ENCODE data around the gene GYG1. TPM values are rescaled to one million over a fixed set of nuclear protein-coding genes. Genes with fewer than 3 reads are reported as not detected.
"Not testable (repeated sequence)": the region's sequence is repeated elsewhere in the genome, so short reads cannot be mapped to it uniquely, and the experiment has no call there.

The GYG1 gene
- total RNA-seq, 1 experiment from 2014 or later: 19.9 TPM

DNA sequence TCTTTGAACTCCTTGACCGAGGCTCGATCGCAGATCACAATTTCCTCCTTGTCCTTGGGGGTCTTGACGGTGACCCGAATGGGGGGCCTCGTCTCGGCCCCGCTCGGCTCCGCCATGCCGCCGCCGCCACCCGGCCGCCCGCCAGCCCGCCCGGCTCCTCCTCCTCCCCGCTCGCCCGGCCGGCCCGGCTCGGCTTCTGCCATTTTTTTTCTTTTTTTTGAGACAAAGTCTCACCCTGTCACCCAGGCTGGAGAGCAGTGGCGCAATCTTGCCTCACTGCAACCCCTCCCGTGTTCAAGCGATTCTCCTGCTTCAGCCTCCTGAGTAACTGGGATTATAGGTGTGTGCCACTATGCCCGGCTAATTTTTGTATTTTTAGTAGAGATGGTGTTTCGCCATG, 3.8 kb upstream of the GYG1 start:
- DNase-seq (ENCODE audit: low read depth): not testable (repeated sequence)

DNA sequence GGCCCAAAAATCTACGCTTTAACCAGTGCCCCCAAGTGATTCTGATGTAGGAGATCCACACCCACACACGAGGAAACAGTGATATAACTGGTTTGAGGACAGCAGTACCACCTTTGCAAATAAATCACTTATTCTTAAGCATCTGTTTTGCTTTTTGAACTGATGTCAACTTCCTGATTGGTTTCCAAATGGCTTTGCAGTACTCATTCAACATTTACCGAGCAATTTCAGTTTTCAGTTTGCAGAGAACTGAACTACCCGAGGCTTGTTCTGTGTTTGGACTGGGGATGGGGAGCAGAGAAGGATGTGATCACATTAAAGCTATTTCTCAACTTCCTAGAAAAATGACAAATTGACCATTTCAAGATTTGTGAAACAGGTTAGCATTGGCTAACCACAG, 1.1 kb upstream of the GYG1 start:
- no peak for DNase-seq (ENCODE audit: low read depth)

DNA sequence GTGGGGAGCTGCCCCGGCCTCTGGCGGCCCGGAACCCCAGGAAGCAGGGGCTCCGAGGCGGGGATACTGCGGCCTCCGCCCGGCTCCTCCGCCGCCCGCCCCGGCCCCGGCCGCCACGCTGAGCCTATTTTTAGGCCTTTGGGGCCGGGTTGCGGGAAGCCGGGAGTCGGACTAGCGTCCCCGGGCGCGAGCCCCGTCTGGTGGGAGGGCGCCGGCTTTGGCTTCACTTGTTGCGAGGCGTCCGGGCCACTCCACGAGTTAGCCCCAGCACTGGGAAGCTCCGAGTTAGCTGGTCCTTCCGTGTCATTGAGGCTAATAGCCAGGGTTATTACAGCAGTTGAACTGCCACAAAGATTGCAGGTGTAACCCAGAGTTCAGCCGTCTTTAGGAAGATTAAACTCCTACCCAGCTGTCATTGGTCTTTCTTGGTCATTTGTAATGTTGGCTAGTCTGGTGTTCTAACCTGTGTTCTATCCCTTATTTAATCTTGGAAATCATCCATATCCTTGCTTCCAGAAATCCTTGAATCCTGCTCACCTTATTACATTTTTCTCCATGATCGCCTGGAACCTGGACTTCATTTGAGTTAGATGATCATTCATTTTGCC, 791 bp downstream of the GYG1 start:
- DNase-seq (ENCODE audit: low read depth): peak; percentile 46

DNA sequence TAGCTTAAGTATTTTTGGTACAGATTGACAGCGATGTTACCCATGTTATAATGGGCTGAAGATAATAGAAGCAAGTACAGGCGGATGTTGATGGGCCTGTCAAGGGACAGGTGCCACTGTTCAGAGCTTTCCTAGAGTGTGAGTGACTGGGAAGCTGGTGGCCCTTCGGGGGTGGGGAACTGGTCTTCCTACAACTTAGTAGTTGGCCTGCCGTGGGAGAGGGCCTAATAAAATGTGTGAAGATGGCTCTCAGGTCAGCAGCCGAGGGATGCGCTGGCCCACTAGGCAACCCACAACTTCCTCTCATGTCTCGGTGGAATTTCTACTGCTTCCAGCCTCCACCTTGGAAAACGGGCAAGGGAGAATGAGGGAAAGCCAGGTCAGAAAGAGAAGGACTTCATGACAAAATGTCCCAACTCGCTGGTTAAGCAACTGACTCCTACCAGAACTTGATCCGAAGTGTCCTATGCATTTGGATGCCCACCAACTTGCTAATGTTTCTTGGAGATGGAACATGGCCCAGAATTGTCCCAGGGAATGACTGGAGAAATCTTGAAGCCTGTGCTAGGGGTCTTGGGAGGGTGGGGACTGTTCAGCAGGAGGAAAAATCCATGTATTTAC, 1.4 kb downstream of the GYG1 start:
- DNase-seq (ENCODE audit: low read depth): no peak

DNA sequence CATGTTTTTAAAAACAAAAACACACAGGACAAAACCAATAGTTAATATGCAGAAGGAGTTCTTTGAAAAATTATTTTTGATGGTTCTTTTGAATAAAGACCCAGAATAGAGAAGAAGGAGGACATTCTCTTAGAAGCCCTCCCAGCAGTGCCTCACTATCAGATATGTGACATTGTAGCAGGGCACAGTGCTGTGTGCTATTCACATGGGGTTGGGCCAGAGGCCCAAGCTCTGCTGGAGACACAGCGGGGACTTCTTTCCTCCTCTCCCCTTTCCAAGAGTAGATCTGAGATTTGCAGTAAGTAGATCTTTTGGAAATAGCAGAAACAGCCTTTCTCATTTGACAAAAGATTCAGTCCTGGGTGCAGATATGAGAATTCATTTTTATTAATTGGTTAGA, 6.3 kb downstream of the GYG1 start:
- DNase-seq (ENCODE audit: low read depth): no peak

DNA sequence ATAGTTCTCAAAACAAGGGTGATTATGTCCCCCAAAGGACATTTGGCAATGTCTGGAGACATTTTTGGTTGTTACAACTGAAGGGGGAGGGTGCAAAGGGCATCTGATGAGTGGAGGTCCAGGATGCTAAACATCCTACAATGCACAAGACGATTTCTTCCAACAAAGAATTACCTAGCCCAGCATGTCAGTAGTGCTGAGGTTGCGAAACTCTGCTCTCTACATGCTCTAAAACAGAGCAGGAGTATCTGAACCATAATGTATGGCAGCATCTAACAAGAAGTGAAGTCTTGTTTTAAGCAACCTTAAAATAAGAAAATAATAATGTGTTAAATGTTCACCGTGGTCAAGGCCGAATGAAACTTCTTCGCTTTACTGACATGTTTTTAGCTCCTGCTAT, 7.0 kb downstream of the GYG1 start:
- no peak for DNase-seq (ENCODE audit: low read depth)

DNA sequence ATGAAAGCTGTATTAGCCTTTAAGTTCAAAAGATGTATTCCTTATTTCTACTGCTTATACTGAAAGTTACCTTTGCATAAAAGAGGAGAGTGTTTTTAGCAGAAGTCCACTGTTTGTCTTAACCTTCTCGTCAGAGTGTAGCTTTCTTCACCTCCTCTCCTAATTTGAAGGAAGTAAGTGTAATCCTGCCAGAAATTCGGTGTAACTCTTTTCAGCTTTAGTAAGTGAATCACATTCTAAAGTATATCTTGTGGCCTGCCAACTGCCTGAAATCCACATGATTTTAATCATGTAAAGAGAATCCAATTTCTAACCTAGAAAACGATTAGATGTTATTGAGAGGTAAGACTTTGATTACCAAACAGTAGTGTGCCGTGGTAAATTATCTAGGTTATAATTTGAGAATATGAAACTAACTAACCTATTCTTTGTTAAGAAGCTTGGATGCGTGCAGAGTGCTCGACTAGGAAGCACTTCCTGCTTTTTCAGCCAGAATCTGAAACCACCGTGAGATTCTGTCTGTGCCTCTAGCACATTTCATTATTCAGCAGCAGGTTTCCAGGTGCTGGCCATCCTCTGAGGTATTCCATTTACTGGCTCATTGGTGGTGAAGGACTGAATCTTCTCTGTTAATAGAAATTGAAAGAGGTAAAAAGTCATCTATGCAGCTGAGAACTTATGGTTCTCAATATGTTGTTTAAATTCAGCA, 7.5 kb downstream of the GYG1 start:
- no peak for DNase-seq (ENCODE audit: low read depth)

DNA sequence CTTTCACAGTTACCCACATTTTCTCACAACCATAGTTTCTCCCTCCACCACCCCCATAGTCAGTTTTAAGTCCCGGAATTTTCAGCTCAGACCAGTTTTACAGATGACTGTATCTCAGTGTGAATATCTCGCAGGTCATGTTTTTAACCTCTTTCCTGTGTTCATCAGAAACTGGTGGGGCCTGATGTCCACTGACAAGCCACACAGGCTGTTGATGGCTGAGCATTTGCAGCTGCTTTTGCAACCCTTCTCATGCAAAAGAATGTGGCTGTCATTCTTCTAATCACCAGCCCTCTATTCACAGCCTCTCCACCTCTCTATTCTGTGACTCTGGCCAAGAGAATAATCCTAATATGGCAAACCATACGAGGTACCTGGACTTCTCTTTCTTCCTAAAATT, 8.5 kb downstream of the GYG1 start:
- DNase-seq (ENCODE audit: low read depth): no peak

DNA sequence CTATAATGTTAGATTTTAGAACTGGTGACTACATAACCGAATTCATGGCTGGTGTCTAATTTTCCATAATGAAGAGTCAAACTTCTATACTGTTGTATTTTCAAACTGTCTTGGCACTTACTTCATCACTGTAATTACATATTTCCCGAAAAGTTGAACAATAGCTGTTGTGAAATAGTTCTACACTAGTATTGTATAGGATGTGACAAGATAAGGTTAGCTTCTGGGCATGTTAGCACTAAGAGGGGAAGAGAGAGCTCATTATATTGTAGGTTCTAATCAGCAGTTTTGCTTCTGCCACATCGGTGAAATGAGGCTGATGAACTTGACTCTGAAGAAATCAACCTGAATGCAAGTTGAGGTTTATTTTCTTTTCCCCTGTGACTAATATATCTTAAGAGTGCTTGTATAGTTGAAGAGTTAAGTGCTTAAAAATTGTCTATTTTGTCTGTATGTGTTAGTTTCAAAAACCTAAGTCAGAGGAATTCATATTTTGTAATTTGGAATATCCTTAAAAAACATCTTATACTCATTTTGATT, 8.9 kb downstream of the GYG1 start:
- DNase-seq (ENCODE audit: low read depth): no peak

DNA sequence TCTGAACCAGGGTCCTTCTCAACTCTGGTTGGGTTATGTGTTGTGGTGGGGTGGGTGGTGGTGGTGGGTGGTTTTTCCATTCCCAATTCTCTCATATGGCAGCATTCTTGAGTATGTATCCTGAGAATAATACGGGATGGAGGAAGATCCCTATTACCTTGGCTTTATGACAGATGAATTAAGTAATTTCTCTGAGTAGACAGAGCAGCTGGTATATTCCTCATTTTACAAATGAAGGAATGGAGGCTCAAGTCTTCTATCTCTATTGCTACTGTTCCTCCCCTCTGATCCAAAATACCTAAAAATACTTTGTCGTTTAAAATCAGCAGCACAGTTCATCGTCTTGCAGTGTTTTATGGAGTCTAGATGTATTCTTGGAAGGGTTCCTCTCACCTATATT, 10.4 kb downstream of the GYG1 start:
- no peak for DNase-seq (ENCODE audit: low read depth)

DNA sequence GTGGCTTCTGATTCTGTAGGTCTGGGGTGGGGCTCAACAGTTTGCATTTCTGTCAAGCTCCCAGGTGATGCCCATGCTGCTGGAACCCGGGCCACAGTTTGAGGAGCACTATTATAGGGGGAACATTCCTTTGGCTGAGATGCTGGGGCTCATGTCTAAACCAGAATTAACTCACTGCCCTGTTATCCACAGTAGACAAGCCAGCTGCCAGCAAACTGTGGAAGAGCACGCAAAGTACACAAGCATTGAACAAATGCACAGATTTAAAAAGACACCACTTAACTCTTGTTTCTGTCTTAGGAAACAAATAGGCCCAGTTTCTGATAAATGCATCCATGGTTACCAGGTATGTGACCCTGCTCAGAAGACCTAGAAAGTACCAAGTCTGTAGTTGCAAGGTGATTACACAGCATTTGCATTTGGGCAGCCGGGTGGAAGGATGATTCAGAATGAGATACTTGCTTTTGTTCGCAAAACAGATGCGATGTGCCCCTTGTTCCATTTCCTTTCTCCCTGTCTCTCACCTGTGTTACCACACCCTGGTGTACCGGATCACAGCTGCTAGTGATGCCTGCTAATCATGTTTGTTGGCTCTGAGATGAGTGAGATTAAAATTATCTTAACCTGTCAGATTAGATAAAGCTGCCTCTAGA, 12.4 kb downstream of the GYG1 start:
- DNase-seq (ENCODE audit: low read depth): no peak

DNA sequence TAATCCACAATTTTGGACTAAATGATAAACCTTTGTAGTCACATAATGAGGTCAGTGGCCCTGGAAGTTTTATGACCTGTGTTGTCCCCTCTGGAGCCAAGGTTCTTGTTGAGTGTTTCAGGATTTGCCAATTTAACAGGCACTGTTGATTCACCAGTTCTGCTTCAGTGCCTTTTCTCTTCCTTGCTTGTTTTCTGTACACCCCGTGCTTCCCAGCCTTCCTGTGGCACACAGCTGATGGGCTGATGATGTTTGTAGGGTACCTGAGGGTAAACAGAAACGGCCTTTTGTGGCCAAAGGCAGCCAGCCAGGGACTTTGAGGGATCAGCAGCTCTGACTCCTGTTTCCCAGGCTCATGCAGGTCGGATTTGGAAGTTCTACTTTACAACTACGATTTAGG, 13.3 kb downstream of the GYG1 start:
- DNase-seq (ENCODE audit: low read depth): no peak

DNA sequence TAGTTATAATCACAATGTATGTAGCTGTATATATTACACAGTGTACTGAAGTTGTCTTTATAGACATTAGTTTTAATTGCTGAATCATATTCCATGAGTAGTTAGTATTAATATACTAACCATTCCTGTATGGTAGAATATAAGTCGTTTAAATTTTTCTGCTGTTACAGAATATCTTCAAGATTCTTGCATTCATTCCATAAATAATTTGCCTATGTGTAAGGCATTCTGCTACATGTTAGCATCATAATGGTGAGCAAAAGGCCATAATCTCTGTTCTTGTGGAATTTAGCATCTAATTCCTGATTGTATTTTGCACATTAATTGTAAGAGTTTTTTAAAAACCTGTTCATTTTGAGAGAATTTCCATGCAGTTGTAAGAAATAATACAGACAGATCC, 14.1 kb downstream of the GYG1 start:
- no peak for DNase-seq (ENCODE audit: low read depth)

DNA sequence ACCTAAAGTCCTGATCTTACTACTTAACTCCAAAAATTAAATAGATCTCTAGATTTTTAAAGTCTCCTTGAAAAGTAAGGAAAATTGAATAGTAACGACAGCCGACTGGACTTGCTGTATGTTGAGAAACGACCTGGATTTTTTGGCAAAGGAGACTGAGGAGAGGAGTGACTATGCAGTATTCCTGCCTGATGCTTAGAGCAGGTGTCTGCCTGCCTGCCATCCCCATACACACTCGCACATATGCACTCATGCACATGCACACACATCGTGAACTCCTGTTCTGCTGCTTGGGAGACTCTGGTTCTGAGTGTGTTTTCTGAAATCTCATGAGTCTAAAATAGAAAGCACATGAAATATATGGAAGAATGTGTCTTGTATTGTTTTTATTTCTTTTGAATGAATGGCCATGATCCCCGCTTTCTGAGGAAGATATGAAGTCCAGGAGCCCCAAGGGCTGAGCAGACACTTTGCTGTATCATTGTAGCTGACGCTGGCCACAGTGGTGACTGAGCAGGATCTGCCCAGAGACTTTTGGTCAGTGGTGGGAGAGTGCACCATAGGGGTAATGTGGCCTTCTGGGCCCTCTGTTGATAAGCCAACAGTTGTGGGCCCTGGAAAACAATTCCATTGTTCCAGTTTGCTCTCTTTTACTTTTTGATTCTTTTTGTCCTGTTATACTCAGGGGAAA, 16.4 kb downstream of the GYG1 start:
- DNase-seq (ENCODE audit: low read depth): no peak

DNA sequence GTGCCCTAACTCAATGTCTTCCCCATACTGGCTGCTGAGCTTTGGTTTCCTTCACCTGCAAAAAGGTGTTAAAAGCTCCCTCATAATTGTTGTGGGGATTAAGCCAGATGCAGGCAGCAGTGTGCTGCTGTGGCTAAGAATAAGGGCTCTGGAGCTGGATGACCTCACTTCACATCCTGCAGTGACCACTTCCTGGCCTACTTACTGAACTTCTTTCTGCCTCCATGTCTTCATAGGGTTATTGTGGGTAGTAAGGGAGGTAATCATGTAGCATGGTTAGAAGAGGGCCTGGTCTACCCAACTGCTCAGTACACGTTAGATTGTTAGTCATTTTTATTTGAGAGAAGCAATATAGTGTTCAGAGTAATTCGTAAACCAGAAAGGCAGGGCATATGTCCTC, 18.4 kb downstream of the GYG1 start:
- DNase-seq (ENCODE audit: low read depth): peak; percentile 42

DNA sequence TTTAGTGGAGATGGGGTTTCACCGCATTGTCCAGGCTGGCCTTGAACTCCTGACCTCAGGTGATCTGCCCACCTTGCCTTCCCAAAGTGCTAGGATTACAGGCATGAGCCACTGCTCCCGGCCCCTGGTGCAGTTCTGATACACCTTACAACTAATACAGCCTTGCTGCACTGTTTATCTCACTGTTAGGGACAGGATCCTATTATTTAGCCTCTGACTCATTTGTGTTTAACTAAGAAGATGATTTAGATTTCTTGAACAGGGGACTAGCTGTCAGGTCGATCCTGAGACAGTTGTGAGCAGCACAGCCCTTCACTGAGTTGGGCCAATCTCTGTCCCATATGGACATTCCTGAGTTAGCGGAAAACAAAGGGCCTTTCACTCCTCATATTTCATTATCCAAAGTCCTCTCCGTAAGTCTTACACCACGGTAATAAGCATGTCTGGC, 19.2 kb downstream of the GYG1 start:
- no peak for DNase-seq (ENCODE audit: low read depth)

DNA sequence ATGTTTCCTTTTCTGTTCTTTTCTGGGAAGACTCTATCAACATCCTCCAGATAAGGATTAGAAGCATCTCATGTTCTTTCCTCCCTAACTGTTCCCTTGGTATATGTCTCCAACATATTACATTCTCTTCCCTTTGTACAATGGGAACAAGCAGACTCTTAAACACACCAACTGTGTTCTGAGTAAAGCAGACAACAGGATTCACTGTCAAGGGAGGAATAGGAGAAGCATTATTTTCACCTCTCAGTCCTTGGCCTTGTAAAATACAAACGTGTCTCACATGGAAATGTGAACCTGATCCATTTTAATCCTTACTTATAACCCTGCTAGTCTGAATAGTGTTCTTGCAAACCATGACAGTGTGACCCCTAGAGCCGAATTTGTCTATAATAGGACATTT, 19.6 kb downstream of the GYG1 start:
- DNase-seq (ENCODE audit: low read depth): no peak

DNA sequence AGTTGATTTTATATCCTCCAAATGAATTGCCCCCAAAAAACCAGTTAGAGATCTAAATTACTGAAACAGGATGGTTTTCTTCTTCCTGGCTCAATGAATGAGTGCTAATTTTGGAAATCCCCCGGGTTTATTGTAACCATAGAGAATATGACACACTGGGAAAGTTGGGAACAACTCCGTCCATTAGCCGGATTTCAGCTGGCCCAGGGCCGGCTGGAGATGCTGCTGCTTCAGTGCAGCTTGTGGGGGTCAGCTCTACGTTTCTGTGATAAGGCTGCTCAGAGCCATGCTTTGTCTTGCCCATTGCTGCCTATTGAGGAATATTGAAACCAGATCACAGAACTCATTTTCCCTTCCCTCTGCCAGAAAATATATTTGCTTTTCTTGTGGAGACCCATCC, 20.3 kb downstream of the GYG1 start:
- no peak for DNase-seq (ENCODE audit: low read depth)

DNA sequence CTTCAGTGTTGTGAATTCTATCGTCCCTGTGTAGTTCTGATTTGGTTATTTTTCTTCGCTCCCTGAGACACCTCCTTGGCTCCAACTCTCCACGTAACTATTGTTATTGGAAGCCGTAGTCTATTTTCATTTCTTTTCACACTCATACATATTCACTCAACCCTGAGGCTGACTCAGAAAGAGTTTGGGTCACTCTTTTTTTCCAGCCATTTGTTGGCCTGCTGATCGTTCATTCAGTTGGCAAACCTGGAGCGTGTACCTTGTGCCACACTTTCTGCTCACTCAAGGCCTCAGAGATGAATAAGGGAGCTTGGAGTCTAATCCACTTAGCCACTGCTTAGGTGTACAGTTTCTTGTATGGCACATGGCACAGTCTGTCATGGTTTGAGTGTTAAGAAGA, 22.4 kb downstream of the GYG1 start:
- no peak for DNase-seq (ENCODE audit: low read depth)

DNA sequence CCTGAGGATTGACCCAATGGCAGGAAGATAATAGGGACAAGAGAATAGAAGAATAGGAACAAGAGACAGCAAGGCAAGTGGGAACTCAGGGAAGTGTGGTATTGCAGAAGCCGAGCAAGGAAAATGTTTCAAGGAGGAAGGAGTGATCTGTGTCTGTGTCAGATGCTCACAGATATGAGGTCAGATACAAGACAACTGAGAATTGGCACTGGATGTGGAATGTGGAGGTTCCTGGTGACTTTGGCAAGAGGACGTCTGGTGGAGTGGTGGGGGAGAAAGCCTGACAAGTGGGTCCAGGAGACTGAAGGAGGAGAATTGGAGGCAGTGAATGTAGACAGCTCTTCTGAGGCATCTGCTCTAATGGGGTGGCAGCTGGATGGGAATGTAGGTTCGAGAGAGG, 24.1 kb downstream of the GYG1 start:
- no peak for DNase-seq (ENCODE audit: low read depth)

DNA sequence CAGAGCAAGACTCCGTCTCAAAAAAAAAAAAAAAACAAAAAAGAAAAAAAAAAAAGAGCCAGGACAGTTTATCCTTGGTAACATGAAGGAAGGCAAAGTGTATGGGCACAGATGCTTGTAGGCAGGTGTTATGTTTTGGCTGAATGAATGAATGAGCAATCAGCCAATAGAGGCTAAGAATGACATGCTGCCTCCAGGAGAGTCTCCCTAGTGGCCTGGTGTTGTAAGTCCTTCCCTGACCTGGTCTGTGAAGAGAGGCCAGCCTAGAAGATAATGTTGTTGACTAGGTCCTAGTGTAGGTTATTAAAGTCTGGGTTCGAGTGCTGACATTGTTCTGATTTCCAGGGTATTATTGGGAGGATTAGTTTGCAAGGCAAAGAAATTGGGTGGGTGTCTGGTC, 24.9 kb downstream of the GYG1 start:
- no peak for DNase-seq (ENCODE audit: low read depth)

All from Daoy (cell line).